H1 (cell line): ENCODE results near the gene DMBT1.

Experiments used
- BRCA1 ChIP-seq: IDR thresholded peaks from 2 replicates; pipeline ENCODE4 v1.6.1; 2012; ENCODE audit warnings: low read depth, low read length, improper control_type of control experiment
- CREB1 ChIP-seq: IDR thresholded peaks from 2 replicates; pipeline ENCODE4 v1.6.1; 2012; ENCODE audit warnings: inconsistent platforms
- CTCF ChIP-seq, 3 experiments: IDR thresholded peaks; 1 replicate in 2 of 3; 2 replicates in 1 of 3; pipeline versions ENCODE4 v1.5.1 to v1.6.1; 2011; ENCODE audit warnings: low read length in 3 of 3, mild to moderate bottlenecking in 3 of 3, inconsistent platforms in 2 of 3, low read depth in 1 of 3, moderate library complexity in 1 of 3; ENCODE audit not compliant: insufficient read depth in 1 of 3; ENCODE audit errors: control extremely low read depth in 1 of 3
- EGR1 ChIP-seq: IDR thresholded peaks from 2 replicates; pipeline ENCODE4 v1.6.1; 2011; ENCODE audit warnings: low read depth, low read length, borderline replicate concordance
- EP300 ChIP-seq, 2 experiments: IDR thresholded peaks; 1 replicate in 1 of 2; 2 replicates in 1 of 2; pipeline ENCODE4 v1.6.1; 2011 to 2012; ENCODE audit warnings: low read depth in 2 of 2, low read length in 2 of 2, mild to moderate bottlenecking in 2 of 2, borderline replicate concordance in 1 of 2, inconsistent platforms in 1 of 2, moderate library complexity in 1 of 2
- EZH2 ChIP-seq: fragments of 200-600 bp; sonication (generic); IDR thresholded peaks from 2 replicates; pipeline ENCODE4 v1.7.1; 2012; ENCODE audit warnings: low read depth, mild to moderate bottlenecking, moderate library complexity, low read length, inconsistent platforms; ENCODE audit not compliant: severe bottlenecking
- GABPA ChIP-seq: IDR thresholded peaks from 2 replicates; pipeline ENCODE4 v1.6.1; 2011; ENCODE audit warnings: mild to moderate bottlenecking, low read length, moderate library complexity, borderline replicate concordance; ENCODE audit not compliant: insufficient read depth
- JUND ChIP-seq: IDR thresholded peaks from 2 replicates; pipeline ENCODE4 v1.6.1; 2011; ENCODE audit warnings: mild to moderate bottlenecking, improper control_type of control experiment, low read length
- USF2 ChIP-seq: IDR thresholded peaks from 2 replicates; pipeline ENCODE4 v1.6.1; 2011; ENCODE audit warnings: low read length, improper control_type of control experiment
- YY1 ChIP-seq: IDR thresholded peaks from 2 replicates; pipeline ENCODE4 v1.6.1; 2011; ENCODE audit warnings: low read depth, mild to moderate bottlenecking, low read length

- TF ChIP-seq CTCF (IDR thresholded peaks at IDR 0.05; ENCODE audit: control extremely low read depth in 1 of 3, insufficient read depth in 1 of 3, low read depth in 1 of 3, low read length in 3 of 3): no peak
- no peak for TF ChIP-seq JUND
- TF ChIP-seq EP300 (IDR thresholded peaks at IDR 0.05; ENCODE audit: borderline replicate concordance in 1 of 2, low read depth in 2 of 2, low read length in 2 of 2): no peak
- TF ChIP-seq EGR1: no peak
- TF ChIP-seq BRCA1: no peak
- TF ChIP-seq YY1: no peak
- no peak for TF ChIP-seq CREB1
- TF ChIP-seq GABPA: no peak
- no peak for TF ChIP-seq USF2
- no peak for TF ChIP-seq EZH2
These were observed 44.8 kb upstream of the DMBT1 start for GRCh38 chr10:122515588-122516231.
